Activated CD4-positive, alpha-beta T cell treated with anti-CD3 and anti-CD28 coated beads, Interleukin-2, amount 50 U/mL, for 1 hour (primary cell): Measurements from ENCODE around the gene PLAA.
"Not testable (repeated sequence)": the region's sequence is repeated elsewhere in the genome, so short reads cannot be mapped to it uniquely, and the experiment has no call there.

Experiments used
- DNase-seq: peaks from one replicate; pipeline ENCODE4 v3.0.0-alpha.2; 2020

Gene PLAA

GRCh38 chr9:26928902-26929495 is 18.0 kb downstream of the PLAA start:
- no peak for DNase-seq

DNA sequence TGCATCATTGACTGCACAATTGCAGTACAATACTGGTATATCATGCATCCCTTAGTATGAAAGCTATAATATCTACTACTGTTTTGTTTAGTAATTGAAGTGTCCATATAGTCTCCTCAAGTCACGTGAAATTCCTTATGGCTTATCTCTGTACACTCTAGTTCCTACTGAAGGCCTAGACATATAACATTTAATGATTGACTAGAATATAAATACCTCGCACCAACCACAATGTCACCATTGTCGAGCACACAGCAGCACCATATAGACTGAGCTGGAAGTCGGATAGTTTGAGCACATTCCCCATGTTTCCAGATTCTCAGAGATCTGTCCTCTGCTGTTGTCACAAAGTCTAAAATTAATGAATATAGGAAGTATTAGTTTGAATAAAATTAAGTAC is 21.4 kb downstream of the PLAA start:
- no peak for DNase-seq

GRCh38 chr9:26919698-26920097 is 27.3 kb downstream of the PLAA start:
- no peak for DNase-seq

DNA sequence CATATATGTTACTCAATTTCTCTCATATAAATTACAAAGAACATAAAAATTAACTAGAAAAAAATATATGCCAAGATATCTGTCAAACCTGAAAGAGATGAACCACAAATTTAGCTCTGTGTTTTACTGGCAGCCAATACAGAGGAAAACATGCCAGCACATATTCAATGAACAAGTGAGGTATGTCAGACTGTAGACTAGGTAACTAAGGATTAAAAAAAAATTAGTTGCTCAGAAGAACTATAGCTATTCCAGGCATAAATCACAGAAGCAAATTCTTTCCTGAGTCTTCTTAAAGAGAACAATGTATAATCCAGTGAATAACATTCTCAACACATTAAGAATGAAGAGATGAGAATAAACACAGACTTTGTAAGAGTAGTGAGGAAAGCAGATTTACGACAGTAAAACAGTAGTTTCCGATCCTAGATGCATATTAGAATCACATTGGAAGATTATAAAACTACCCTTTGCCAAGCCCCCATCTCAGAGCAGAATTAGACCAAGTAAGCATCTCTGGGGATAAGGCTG is 33.8 kb downstream of the PLAA start:
- DNase-seq: no peak

DNA sequence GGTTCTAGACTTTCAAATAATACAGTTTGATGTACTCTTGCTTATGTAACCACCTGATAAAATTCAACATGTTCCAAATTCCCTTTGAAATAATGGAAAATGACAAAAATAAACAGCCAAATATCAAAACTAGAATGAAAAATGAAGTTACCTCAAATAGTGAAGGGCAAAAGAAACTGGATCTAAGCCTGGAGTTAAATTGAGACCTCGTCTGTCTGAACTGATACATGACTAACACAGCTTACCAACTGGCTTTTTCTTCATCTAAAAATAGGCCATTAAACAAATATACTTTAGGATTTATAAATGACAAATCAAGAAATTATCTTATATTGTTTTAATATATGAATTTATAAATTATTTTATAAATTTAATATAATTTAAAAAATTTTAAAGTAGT is 42.4 kb downstream of the PLAA start:
- DNase-seq: no peak

GRCh38 chr9:26904070-26904469 is 43.0 kb downstream of the PLAA start:
- DNase-seq: no peak

DNA sequence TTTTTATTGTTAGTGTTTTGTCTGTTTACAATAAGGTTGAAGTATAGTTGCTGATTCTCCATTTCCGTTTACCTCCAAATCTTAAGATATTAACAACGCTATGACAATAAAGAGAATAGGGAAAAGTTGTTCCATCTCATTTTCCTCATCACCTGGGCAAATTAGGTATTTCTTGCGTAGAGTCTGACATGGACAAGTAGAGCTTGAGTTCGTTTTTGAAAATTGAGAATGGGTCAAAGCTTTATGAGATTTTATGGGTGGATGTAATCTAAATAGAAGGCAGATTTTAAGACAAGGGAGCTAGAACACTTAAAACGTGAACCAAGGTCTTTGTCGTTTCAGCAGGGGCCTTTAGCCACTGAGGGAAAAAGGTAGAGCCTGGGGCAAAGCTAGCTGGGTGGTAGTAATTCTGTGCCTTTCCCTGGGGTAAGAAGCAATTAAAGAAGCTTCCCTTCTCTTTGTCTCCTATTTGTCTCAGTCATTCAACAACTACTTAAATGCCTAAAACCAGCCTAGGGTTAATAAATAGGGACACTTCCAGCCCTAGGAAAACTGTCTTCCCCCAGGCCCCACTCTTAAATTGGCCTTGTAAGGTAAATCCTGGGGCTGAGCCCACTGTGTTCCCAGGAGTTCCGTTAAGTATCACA is 53.9 kb downstream of the PLAA start:
- no peak for DNase-seq

DNA sequence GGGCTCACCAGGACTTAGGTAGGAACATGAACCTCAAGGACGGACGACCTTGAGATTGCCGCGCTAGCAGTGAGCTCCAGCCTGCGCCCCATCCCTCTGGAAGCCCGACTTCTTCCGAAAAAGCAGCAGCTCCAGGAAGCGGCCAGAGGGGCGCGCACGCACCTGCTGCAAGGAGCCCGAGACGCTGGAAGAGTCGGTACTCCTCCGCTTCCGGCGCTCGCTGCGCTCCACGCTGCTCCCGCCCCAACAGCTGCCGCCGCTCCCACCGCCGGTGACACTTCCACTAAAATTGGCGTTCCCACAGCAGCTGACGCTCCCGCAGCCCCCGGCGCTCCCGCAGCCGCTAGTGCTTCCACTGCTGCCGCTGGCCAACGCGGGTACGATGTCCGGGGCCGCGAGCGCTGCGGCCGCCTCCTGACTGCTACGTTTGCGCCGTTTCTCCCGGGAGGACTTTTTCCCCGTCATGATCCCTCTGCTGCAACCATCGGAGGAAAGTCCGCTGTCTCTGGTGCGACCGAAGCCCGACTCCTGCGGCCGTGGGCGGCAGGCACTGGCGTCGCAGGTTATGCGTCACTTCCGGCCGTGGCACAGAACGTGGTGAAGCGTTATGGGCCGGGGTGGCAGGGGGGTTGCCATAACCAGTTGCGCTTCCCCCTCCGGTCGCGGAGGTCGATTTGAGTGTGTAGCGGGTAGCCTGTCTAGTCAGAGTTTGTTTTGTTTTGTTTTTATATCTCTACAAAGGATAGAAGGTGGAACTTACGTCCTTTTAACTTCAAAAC is 54.6 kb downstream of the PLAA start, which contains the start of gene CAAP1:
TSS of gene CAAP1 (minus strand) at position 552 of the 779 bp plus-strand sequence. CDS start at position 465, 87 bp downstream.
- DNase-seq: peak; percentile 92

GRCh38 chr9:26891726-26892125 is 55.3 kb downstream of the PLAA start:
- DNase-seq: no peak

GRCh38 chr9:26888271-26888670 is 58.8 kb downstream of the PLAA start:
- DNase-seq: no peak

- DNase-seq: no peak
Observed at GRCh38 chr9:26882154-26882553, 64.9 kb downstream of the PLAA start.

GRCh38 chr9:26880262-26880661 is 66.8 kb downstream of the PLAA start:
- DNase-seq: no peak

DNA sequence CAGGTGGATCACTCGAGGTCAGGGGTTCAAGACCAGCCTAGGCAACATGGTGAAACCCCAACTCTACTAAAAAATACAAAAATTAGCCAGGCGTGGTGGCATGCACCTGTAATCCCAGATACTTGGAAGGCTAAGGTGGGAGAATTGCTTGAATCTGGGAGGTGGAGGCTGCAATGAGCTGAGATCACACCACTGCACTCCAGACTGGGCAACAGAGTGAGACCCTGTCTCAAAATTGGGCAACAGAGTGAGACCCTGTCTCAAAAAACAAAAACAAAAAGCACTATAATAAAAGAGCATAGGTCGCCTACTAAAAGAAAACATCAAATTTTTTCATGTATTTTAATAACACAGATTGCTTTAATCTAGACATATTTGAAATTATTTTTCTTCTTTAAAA is 71.9 kb downstream of the PLAA start:
- not testable (repeated sequence) for DNase-seq

- DNase-seq: no peak
Observed at GRCh38 chr9:26870292-26870691, 76.8 kb downstream of the PLAA start.

GRCh38 chr9:26863074-26863473 is 84.0 kb downstream of the PLAA start:
- no peak for DNase-seq

- no peak for DNase-seq
Observed at GRCh38 chr9:26856413-26857032, 90.5 kb downstream of the PLAA start.
